GM12865 (cell line): ENCODE measurements around the gene PPIA.
A peak's percentile ranks its signal among the peaks of the same experiment; 100 is the strongest.

Experiments used
- DNase-seq: peaks from one replicate; pipeline ENCODE4 v3.0.0; 2010; ENCODE audit warnings: low read depth
- H3K4me3 ChIP-seq: 2 replicates; pipeline ENCODE4 v1.5.1; 2011; ENCODE audit warnings: mild to moderate bottlenecking, low read depth, low read length, control low read depth
- TF ChIP-seq, protein P1 (sequence below): IDR thresholded peaks from 2 replicates; pipeline ENCODE4 v1.5.1; 2011; ENCODE audit warnings: low read length, control low read depth, low read depth, inconsistent platforms; ENCODE audit not compliant: insufficient read depth; ENCODE audit errors: missing control alignments

PPIA gene

DNA sequence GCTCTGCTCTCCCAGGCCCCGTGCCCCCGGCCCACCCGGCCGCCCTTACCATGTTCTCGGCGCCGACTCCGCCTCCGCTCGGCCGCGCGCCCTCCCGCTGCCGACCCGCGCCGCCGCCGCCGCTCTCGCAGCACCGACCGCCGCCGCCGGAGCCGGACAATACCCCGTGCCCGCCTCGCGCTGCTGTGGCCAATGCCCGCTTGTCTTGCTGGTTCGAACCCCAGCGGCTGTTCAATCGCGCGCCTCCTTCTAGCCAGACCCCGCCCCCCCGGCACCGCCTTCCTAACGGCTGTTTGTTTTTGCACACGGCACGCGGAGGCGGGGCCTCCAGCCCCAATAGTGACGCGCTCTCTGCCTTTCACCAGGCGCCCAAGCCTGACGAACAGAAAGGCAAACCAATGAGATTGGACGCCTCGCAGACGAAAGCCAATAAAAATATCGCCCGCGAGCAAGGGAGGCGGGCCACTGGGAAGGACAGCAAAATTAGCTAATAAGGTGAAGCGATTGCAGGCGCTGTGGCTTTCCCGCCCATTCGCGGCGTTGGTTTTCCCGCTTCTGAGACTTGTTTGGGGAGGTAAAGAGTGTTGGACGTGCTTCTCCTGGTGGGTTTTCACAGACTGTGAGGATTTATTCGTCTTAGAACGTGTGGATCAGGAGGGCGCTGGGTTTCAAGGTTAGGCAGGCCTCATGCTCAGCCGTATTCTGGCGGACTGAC, 51.6 kb downstream of the PPIA start, which contains the start of gene H2AZ2:
Gene H2AZ2 (minus strand): TSS at position 168 of the 715 bp plus-strand sequence. CDS start 116 bp downstream, at position 52.
- TF ChIP-seq, protein P1, sequence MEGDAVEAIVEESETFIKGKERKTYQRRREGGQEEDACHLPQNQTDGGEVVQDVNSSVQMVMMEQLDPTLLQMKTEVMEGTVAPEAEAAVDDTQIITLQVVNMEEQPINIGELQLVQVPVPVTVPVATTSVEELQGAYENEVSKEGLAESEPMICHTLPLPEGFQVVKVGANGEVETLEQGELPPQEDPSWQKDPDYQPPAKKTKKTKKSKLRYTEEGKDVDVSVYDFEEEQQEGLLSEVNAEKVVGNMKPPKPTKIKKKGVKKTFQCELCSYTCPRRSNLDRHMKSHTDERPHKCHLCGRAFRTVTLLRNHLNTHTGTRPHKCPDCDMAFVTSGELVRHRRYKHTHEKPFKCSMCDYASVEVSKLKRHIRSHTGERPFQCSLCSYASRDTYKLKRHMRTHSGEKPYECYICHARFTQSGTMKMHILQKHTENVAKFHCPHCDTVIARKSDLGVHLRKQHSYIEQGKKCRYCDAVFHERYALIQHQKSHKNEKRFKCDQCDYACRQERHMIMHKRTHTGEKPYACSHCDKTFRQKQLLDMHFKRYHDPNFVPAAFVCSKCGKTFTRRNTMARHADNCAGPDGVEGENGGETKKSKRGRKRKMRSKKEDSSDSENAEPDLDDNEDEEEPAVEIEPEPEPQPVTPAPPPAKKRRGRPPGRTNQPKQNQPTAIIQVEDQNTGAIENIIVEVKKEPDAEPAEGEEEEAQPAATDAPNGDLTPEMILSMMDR: no peak
- peak; percentile 100 for DNase-seq
- peak within 1 kb of the TSS; percentile 82 for H3K4me3 ChIP-seq

DNA sequence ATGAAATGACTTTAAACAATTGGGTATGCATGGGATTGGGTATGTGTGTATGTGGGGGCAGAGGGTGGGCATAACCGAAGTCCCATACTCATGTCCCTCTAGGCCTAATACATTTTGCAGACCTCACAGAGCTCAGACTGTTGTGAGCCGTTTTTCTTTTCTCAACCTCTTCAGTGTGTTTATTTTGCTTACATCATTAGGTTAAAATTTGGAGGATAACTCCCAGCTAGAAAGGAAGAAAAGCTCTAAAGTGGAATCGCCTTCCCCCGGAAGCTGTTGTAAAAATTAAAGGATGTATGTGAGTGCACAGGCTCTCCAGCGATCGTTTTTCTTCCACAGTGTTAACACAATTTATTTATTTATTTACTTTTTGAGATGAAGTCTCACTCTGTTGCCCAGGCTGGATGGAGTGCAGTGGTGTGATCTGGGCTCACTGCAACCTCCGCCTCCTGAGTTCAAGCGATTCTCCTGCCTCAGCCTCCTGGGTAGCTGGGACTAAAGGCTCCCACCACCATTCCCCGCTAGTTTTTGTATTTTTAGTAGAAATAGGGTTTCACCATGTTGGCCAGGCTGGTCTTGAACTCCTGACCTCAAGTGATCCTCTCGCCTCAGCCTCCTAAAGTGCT, 52.9 kb downstream of the PPIA start:
- peak overlapping the region; percentile 77 for H3K4me3 ChIP-seq
- DNase-seq: no peak
- TF ChIP-seq, protein P1: no peak

DNA sequence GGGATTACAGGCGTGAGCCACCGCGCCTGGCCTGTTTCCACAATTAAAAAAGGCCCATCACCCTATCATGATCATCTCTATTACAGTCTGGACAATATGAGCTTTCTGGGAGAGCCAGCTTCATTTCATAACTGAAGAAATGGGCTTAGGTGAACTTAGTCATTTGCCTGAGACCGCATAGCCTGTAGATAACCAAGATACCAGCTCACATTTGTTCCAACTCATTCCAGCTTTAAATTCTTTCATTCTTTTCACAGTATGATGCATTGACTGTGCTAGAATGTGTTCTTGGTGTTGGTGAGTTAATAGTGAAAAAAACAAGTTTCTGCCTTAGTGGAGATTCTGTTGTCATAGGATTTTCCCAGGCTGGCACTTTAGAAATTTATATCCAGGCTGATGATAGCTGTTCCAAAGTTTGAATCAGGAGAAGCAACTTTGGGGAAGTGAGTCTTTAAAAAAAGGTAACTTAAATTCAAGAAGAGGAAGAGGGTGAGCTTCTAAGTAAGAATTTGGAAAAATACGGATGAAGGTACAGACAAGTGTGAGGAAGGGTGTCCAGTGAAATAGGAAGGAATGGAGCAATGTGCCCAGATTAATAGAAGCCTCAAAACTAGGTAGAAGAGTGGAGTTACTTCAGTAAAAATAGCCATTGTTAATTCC, 53.5 kb downstream of the PPIA start:
- no peak overlapping the region for H3K4me3 ChIP-seq
- no peak for DNase-seq
- TF ChIP-seq, protein P1: no peak

- no peak overlapping the region for H3K4me3 ChIP-seq
- DNase-seq: no peak
- TF ChIP-seq, protein P1: no peak
Measured at GRCh38 chr7:44852590-44852989, 56.1 kb downstream of the PPIA start.
